ENCODE results near the gene FUS.
"Not testable (repeated sequence)": the region's sequence is repeated elsewhere in the genome, so short reads cannot be mapped to it uniquely, and the experiment has no call there.

FUS gene

DNA sequence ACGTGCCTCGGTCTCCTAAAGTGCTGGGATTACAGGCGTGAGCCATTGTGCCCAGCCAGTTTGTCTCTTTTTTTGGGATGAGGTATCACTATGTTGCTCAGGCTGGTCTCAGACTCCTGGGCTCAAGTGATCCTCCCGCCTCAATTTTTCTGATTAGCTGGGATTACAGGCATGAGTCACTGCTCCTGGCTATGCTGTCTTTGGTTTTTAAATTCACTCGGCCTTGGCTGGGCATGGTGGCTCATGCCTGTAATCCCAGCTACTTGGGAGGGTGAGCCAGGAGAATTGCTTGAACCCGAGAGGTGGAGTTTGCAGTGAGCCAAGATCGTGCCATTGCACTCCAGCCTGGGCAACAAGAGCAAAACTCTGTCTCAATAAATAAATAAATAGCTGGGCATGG is 35.5 kb upstream of the FUS start:
- DNase-seq, result not testable (repeated sequence)

GRCh38 chr16:31145398-31145990 is 34.4 kb upstream of the FUS start:
- no peak for DNase-seq

DNA sequence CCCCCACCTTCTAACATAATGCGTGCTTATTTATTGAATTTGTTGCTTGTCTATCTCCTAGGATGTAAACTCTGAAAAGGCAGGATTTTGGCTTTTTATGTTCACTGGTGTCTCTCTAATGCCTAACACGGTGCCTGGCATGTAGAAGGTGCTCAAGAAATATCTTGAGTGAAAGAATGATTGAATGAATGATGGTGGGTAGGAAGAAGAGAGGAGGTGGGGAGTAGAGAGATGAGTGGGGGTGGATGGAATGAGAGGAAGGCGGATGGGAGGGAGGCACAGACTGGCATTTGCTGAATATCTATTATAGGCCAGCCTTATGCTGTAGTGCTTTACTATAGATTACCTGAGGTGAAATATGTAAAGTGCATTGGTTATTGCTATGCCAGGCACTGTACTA is 32.4 kb upstream of the FUS start:
- DNase-seq, result no peak

GRCh38 chr16:31148281-31148728 is 31.6 kb upstream of the FUS start:
- DNase-seq, result no peak

GRCh38 chr16:31148896-31149295 is 31.0 kb upstream of the FUS start:
- no peak for DNase-seq

DNA sequence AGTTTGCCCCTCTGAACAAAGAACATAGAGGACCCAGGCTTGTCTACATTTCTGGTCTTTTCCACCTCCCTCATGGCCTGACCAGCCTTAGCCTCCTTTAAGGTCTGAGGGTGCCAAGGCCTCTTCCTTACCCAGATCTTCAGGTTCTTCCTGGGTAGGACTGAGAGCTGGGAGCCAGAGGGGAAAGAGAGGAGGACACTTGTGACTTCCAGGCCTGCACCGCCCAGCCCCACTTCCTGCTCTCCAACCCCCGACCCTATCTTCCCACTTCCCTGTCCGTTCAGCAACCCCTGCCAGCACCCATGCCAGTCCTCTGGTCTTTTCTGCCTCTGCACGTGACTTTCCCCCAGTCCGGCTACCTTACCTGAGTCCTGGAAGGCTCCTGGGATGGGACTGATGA is 30.6 kb upstream of the FUS start:
- no peak for DNase-seq

DNA sequence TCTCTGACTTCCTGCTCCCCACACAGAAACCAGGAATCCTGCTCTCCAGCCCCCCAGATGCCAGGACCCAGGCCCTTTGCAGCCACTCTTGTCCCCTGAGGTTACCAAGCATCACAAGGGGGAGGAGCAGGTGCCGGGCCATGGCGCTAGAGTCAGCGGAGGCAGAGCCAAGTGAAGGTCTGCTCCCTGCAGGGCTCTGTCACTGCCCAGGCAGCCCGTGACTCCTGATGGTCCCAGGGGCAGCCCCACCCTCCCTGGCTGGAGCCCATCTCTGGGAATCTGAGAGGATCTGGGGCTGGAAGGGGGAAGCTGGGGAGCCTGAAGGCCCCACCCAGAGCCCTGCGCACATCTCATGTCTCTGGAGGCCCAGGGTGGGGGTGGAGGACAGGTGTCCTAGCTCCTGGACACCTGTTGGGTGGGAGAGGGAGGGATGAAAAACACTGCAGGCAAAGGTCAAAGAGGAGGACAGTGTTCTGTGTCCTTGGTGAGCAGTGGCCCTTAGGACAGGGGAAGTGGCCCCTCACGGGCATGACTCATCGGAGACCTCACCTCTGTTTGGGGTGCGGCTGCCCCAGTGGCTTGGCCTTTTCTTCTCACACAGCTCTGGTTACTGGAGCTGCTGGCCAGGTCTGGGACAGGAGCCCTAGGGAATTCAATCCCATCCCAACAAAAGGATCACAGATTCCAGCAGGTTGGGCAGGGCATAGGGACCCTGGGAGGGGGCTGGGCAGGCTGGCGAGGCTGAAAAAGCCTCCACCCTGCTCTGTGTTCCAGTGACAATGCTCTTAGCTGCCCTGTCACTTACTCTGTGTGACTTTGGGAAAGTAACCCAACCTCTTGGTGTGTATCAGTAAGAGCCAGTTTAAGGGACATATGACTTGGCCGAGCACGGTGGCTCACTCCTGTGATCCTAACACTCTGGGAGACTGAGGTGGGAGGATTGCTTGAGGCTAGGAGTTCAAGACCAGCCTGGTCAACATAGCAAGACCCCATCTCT is 29.7 kb upstream of the FUS start, which contains the start of gene PRSS36:
Gene PRSS36, minus strand, starts transcription at position 173 of the 997 bp plus-strand sequence. Its CDS starts 31 bp downstream, at position 142.
- no peak for DNase-seq

- not testable (repeated sequence) for DNase-seq
These were observed 29.0 kb upstream of the FUS start for GRCh38 chr16:31150976-31151375.

DNA sequence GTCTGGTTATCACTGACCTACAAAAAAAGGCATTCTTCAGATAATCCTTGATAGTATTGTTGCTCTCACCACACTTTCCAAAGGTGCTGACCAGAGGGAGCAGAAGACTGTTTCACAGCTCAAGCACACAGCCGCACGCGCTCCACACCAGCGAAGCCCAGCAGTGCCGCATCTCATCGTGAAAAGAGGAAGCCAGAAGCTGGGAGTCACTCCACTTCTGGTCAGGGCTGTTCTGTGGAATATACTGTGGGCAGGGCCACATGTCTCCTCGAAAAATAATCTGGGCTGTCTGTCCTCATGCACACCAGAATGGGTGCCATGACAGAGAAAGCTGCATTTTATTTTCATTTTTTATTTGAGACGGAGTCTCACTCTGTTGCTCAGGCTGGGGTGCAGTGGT is 22.8 kb upstream of the FUS start:
- peak in 1 of 2 donors; percentile 18 for DNase-seq

DNA sequence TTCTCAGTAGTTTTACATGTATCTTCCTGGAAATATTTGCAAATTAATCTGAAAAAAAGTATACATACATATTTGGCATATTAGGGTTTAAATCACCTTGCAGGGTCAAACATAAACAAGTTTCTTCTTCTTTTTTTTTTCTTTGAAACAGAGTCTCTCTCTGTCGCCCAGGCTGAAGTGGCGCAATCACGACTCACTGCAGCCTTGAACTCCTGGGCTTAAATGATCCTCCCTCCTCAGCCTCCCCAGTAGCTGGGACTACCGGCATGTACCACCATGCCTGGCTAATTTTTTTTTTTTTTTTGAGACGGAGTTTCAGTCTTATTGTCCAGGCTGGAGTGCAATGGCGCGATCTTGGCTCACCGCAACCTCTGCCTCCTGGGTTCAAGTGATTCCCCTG is 12.6 kb upstream of the FUS start:
- no peak for DNase-seq

DNA sequence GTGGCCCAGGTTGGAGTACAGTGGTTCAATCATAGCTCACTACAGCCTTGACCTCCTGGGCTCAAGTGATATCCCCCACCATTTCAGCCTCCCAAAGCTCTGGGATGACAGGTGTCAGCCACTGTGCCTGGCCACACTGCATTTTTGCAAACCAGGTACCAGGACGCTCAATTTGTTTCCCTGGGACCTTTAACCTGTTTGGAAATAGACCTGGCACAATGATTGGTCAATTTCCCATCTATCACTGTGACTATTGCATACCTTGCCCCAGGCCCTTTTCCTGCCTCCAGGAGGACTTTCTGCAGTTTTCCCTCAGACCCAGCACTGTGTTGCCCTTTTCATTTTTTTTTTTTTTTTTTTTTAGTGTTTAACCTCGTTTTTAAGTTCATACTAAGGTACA is 11.1 kb upstream of the FUS start:
- DNase-seq, result no peak

DNA sequence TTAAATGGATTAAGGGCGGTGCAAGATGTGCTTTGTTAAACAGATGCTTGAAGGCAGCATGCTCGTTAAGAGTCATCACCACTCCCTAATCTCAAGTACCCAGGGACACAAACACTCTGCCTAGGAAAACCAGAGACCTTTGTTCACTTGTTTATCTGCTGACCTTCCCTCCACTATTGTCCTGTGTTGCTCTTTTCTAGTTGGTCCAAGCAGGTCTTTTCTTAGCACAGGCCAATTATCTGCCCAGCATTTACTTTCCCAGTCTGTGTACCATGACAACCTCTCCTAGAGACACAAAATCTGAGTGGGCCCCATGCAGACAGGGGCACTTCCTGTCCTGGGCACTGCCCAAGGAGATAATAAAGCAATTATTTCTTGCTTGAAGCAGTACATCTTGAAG is 9.9 kb upstream of the FUS start:
- not testable (repeated sequence) for DNase-seq

GRCh38 chr16:31177136-31177535 is 2.8 kb upstream of the FUS start:
- no peak for DNase-seq

DNA sequence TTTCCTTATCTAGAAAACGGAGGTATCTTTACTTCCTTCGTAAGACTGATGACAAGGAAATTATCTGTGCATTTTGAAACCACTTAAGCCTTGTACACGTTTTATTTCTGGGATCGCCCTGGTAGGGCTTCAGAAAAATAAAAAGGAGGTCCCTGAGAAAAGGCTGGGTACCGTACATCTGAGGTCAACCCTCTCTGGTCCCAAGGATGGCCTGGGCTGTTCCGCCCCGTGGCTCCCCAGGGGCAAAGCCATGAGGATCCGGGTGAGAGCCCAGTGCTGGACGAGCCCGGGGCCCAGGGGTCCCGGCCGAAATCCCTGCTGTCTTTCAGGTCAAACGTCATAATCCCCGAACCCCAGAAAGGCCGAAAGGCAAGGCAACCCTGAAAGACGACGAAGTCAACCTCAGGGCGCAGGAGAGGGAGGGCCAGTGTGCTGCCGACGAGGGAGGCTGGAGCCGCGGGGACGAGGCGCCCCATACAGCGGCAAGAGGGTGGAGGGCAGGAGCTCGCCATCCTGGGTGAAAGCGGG is 656 bp upstream of the FUS start:
- DNase-seq, result no peak

- no peak for DNase-seq
These were observed 1.3 kb downstream of the FUS start for GRCh38 chr16:31181102-31181830.

DNA sequence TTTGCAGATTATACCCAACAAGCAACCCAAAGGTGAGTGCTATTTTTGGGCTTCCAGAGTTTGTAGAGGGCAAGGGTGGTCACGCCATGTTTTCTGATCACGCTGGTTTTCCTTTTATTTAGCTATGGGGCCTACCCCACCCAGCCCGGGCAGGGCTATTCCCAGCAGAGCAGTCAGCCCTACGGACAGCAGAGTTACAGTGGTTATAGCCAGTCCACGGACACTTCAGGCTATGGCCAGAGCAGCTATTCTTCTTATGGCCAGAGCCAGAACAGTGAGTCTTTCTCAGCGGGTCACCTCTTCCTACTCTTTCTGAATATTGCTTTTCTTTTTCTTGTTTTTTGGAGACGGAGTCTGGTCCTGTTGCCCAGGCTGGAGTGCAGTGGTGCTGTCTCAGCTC is 2.5 kb downstream of the FUS start:
- no peak for DNase-seq

DNA sequence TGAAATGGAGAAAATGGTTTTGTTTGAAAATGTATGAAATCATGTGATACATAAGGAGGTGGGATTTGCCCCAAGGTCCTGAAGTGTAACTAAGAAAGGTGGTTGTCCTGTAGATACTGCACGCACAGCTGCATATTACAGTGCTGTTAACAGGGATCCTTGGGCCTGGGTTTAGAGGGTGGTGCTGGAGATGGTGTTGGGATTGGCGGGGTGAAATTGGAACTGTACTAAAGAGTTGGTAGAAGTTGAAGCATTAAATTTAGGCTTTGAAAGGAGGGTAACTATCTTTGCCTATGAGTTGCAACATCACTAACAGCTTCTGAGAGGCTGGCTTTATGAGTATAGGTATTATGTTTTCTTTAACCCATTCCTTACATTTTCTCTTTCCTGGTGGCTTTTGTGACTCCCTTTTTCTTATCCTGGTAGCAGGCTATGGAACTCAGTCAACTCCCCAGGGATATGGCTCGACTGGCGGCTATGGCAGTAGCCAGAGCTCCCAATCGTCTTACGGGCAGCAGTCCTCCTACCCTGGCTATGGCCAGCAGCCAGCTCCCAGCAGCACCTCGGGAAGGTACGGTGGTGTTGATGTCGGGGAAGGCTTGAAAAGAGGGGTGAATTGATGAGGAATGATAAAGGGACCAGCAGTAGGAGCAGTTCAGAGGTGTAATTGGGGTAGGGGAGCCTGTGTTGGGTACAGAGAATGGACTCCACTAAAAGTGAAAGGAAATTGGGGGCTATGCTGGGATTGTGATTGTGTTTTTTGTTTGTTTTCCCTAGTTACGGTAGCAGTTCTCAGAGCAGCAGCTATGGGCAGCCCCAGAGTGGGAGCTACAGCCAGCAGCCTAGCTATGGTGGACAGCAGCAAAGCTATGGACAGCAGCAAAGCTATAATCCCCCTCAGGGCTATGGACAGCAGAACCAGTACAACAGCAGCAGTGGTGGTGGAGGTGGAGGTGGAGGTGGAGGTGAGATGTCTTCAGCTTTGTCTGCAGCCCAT is 3.8 kb downstream of the FUS start:
- no peak for DNase-seq

DNA sequence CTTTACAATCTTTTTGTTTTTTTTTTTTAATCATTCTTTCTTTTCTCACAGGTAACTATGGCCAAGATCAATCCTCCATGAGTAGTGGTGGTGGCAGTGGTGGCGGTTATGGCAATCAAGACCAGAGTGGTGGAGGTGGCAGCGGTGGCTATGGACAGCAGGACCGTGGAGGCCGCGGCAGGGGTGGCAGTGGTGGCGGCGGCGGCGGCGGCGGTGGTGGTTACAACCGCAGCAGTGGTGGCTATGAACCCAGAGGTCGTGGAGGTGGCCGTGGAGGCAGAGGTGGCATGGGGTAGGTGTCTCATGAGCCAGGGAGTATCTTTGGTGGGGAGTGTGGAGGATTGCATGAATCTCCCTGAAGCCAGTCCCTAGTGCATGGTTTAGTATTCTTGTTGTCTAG is 4.9 kb downstream of the FUS start:
- no peak for DNase-seq

GRCh38 chr16:31185339-31185738 is 5.4 kb downstream of the FUS start:
- no peak for DNase-seq

- no peak for DNase-seq
These were observed 6.2 kb downstream of the FUS start for GRCh38 chr16:31186176-31186575.

DNA sequence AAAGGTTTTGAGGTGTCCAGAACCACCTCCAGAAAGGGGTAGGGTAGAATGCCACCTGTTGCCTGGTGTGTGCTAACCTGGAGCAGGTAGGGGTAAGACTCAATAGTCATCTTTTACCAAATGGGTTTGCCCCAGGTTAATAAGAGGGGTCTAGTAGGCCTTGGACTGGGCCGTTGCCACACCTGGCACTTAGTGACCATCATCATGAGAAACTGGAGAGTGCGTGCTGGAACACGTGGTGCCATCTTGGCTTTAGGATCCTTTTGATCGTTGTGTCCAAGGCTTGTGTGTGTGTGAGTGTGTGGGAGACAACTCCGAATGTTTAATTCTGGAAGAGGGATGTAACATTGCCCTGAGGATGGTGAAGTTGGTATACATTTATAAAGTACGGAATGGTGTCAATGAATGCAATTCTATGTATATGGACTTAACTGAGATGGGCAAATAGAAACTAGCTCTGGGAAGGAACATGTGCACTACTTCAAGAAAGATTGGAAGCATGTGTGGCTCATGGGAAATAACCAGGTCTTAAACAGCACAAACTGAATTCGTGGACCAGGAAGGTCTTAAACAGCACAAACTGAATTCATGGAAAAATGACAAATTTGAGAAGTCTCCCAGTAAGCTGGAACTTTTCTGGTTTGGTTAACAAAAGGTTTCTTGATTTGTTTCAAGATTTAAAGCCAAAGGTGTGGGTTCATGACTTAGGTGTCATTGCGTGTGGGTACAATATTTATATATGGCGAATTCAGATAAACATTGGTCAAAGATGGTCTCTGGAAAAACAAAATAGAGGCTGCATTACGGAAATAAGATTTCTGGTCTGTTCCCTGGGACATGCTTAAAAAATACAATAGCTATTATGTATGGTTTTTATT is 7.2 kb downstream of the FUS start:
- no peak for DNase-seq
